Astrocyte of the hippocampus (primary cell): ENCODE data around the gene SAMD4B.
A peak's percentile ranks its signal among the peaks of the same experiment; 100 is the strongest.

Experiments used
- DNase-seq: peaks from one replicate; pipeline ENCODE4 v3.0.0; 2011; ENCODE audit warnings: low read depth, low spot score

Gene SAMD4B

DNA sequence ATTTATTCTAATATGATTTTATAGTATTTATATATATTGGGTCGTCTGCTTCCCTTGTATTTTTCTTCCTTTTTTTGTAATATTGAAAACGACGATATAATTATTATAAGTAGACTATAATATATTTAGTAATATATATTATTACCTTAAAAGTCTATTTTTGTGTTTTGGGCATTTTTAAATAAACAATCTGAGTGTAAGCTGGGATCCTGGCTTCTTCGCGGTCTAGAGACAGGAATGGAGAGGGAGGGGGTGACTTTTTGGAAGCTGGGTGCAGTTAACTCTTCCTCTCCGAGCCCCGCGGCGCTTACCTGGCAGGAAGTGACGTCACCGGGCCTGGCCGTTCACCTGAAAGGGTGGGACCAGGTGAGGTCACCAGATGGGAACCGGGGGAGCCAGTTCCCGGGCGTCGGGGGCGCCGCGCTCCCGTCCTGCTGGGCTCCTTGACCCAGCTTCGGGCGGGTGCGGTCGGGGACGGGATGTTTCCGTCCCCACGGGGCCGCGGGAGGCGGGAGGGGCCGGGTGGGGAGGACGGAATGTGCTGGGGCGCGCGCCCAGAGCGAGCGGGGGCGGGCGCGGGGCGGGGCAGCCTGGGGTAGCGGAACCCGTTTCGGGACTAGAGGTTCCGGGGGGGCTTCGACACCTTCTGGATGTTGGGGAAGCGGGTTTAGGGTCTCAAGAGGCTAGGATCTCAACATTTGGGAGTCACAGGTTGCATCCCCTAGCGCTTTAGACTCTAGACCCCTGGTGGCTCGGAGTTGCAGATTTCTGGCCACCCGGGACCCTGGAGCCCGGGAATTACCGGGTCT lies 67.2 kb downstream of the SAMD4B start:
- peak; percentile 87 for DNase-seq

- DNase-seq, result peak; percentile 89
Observed at GRCh38 chr19:39410017-39410830, 68.0 kb downstream of the SAMD4B start.

- DNase-seq, result peak; percentile 17
Observed at GRCh38 chr19:39410831-39411080, 68.5 kb downstream of the SAMD4B start.

DNA sequence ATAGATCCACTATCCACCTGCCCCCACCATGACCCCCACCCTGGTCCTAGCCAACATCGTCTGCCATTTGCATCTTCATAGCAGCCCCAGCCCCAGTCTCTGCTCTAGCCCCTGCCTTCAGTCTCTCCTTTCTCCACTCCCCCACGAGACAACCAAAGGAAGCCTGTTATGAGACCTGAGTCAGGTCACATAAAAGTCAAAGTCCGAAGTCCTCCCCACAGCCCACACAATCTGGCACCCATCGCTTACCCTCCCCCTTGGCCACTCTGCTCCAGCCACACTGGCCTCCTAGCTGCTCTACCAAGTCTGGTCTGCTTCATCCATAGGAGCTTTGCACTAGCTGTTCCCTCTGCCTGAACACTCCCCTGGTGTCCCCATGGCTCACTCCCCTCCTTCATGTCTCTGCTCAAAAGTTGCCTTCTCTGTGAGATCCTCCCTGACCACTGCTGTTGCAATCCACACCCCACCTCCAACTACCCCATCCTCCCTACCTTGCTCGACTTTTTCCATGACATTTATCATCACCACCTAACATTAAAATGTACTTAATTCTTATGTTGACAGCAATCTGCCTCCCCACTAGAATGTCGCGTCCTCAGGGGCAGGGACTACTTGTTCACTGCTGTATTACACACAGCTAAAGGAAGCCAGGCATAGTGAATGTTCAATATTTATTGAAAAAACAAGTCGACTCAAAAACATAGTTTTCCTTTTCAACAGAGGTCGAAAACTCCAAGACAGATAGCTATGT lies 69.0 kb downstream of the SAMD4B start:
- DNase-seq, result peak; percentile 53

DNA sequence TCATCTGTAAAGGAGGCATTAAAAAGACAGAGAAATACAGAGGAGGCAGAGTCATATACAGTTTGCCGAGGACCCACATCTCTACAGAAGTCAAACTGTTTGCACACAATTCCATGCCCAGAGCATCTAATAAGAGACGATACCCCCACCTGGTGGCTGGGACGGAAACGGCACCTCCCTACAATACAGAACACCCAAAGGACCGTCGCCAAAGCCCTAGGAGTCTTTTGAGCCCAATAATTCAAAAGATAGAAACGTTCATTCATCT lies 69.5 kb downstream of the SAMD4B start:
- peak; percentile 94 for DNase-seq

DNA sequence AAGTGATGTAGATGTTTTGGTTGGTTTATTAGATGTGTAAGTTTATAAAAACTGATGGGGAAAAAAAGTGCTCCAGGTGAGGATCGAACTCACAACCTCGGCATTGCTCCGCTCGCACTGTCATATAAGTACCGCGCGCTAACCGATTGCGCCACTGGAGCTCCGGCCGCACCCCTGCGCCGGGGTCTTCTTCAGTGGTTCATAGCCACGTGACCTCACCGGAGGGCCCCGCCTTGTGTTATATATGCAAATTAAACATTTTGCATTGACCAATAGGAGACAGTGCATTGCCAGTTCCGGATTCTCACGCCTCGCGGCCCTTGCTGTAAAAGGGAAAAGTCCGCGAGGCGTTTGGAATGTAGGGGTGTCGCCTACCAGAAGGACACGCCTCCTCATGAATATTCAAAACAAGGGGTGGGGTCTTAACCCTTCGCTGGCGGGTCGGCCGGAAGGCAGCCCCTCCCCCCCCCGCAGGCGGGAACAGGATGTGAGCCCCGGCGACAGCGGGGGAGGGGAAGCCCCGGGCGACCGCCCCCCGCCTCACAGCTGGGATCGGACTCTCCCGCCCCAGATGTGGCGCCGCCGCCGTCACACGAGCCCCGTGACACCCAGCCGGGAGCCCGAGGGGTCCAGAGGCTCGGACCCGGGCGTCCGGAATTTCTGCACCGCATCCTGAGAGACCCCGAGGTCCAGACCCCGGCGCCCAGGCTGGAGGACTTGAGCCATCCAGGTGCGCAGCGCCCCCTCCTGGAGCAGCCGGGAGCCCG lies 70.1 kb downstream of the SAMD4B start, which contains the start of gene PLEKHG2:
Gene PLEKHG2, plus strand, starts transcription at position 570 of the 767 bp plus-strand sequence. CDS start 1,418 bp downstream, outside the sequence.
- peak; percentile 99 for DNase-seq

DNA sequence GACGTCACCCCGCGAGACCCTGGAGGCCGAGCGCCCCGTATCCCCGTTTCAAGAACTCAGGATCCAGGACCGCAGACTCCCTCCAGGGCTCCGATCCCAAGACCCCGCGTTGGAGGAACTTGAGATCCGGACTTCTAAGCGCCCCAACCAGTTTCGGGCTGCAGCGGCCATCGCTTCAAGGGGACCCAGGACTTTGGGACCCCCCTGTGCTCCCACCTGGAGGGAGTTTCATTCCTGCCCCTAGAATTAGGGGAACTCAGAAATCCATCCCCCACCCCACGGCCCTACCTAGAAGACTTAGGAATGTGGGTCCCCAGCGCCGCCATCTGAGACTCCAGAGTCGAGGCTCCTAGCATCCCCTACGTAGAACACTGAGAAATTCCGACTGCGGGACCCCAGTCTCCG lies 70.6 kb downstream of the SAMD4B start:
- DNase-seq, result no peak

DNA sequence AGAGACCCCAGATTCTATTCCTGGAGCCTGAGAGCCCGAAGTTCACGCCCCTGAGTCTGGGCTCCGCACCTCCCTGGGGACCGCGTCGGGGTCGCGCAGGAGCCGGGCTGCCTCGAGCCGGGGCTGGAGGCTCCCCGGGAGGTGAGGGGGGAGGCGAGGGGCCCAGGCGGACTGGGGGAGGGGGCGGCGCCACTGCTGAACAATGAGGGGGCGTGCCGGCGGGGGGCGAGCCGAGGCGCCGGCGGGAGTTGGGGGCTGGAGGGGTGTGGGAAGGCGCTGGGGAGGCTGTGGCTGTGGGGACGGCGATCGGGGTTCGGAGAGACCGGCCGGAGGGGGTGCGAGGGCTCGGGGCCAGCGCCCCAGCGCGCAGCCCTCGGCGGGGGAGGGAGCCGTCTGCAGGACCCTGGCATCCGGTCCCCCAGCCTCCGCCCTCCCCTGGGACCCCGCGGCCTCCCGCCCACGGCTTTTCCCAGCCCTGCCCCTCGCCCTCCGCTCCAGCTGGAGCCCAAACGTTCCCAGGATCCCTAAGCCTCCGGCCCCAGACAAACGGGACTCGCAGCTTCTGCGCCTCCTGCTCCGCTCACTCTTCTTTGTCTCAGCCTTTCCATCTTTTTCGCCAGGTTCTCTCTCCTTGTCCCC lies 71.2 kb downstream of the SAMD4B start:
- DNase-seq, result peak; percentile 86

- DNase-seq, result peak; percentile 55
Observed at GRCh38 chr19:39413911-39414608, 71.8 kb downstream of the SAMD4B start.

DNA sequence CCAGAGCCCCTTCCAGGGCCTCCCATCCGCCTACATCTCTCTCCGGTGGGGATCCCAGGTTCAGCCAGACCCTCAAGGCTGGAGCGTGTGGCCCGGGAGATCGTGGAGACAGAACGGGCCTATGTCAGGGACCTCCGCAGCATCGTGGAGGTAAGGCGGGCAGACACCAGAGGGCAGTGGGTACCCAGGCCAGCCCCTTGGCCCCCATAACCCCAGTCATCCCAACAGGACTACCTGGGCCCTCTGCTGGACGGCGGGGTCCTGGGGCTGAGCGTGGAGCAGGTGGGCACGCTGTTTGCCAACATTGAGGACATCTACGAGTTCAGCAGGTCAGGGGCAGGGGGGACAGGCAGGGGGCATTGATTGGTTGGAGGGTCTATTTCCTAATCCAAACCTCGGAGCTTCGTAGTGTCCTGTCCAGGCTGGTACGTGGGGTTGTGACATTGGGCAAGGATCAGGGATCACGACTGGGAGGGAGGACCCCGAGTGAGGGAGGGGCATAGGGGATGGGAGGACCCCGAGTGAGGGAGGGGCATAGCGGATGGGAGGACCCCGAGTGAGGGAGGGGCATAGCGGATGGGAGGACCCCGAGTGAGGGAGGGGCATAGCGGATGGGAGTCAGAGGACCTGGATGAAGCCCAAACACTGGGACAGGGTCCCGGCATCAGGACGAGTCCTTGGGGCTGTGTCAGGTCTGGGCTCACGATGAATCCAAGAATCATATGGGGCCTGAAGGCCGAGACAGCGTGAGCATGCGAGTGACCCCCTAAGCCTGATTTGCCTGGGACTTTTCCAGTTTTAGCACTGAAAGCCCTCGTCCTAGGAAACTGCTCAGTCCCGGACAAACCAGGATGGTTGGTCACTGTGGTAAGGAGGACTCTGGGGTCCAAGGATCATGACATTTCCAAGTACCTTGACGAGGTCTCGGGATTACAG lies 73.2 kb downstream of the SAMD4B start:
- no peak for DNase-seq

DNA sequence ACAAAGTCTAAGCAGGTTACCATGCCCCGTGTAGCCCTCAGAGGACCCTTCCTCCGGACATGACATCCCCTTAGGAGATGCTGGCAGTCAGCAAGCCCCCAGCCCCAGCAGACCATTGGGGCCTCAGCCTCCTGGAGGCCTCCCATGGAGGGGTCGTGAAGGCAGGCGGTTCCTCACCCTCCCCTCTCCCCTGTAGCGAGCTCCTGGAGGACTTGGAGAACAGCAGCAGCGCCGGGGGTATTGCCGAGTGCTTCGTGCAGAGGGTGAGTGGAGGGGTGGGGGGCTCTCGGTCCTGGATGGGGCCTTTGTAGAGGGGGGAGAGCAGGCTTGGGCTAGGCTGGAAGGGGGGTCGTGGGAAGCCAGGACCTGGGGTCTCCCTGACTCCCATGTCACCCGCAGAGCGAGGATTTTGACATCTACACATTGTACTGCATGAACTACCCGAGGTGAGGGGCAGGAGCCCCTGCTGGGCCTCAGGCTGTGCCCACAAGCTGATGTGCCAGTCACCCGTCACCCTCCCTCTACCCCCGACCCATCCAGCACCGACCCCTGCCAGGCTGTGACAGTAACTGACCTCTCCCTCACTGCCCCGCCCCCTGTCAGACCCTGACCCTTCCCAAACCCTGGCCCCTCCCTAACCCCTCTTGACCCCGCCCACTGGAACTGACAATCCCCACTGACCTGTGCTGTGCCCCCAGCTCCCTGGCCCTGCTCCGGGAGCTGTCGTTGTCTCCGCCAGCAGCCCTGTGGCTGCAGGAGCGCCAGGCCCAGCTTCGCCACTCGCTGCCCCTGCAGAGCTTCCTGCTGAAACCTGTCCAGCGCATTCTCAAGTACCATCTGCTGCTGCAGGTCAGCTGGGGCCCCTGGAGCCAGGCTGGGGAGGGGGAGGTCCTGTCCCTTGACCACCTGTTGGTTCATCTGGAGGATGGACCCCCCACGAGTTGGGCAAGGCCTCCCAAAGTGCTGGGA lies 74.2 kb downstream of the SAMD4B start:
- no peak for DNase-seq

- no peak for DNase-seq
Observed at GRCh38 chr19:39417463-39418181, 75.4 kb downstream of the SAMD4B start.

- no peak for DNase-seq
Observed at GRCh38 chr19:39419003-39419402, 76.8 kb downstream of the SAMD4B start.

- no peak for DNase-seq
Observed at GRCh38 chr19:39420769-39421168, 78.5 kb downstream of the SAMD4B start.

GRCh38 chr19:39422020-39422419 lies 79.8 kb downstream of the SAMD4B start:
- DNase-seq, result no peak

DNA sequence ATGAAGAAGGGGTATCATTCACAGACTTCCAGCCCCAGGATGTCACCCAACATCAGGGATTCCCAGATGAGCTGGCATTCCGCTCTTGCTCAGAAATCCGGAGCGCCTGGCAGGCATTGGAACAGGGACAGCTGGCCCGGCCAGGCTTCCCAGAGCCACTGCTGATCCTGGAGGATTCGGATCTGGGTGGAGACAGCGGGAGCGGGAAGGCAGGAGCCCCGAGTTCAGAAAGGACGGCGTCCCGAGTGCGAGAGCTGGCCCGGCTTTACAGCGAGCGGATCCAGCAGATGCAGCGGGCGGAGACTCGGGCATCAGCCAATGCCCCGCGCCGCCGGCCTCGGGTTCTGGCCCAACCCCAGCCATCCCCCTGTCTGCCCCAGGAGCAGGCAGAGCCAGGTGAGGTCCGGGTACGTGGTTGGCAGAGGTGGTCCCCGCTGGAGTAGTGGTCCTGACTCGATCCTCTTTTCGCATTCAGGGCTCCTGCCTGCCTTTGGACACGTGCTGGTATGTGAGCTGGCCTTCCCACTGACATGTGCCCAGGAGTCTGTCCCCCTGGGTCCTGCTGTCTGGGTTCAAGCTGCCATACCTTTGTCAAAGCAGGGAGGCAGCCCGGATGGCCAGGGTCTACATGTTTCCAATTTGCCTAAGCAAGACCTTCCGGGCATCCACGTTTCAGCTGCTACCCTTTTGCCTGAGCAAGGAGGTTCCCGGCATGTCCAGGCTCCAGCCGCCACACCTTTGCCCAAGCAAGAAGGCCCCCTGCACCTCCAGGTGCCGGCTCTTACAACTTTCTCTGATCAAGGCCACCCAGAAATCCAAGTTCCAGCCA lies 81.3 kb downstream of the SAMD4B start:
- DNase-seq, result no peak

- no peak for DNase-seq
Observed at GRCh38 chr19:39424934-39425333, 82.7 kb downstream of the SAMD4B start.
